Lower leg skin (tissue), 4 donors: Measurements from ENCODE around the gene TBC1D13. TPM values are rescaled to one million over a fixed set of nuclear protein-coding genes. Genes with fewer than 3 reads are reported as not detected.
"Not testable (repeated sequence)": the region's sequence is repeated elsewhere in the genome, so short reads cannot be mapped to it uniquely, and the experiment has no call there.

Source experiments
- DNase-seq, 2 donors: peaks; one replicate each; pipeline ENCODE4 v3.0.0-alpha.2; 2019; ENCODE audit warnings: low spot score in 2 of 2
- H3K4me3 ChIP-seq: fragments of 200-600 bp; sonication (generic); 2 replicates; pipeline ENCODE4 v1.5.1; 2017; ENCODE audit warnings: mild to moderate bottlenecking, low read depth; ENCODE audit not compliant: poor library complexity, severe bottlenecking
- POLR2A ChIP-seq, 2 donors: fragments of 450-650 bp; IDR thresholded peaks; one replicate each; pipeline ENCODE4 v1.6.1; 2016 to 2017; ENCODE audit warnings: antibody characterized with exemption in 2 of 2, mild to moderate bottlenecking in 1 of 2, moderate library complexity in 1 of 2
- WGBS, 2 donors: methylation state at CpG; one replicate each; pipeline ENCODE4 v1.1.5; 2018; 5-methylcytosine and 5-hydroxymethylcytosine counted together
- intact Hi-C: fragments of 100-400 bp; cut with DNase I; formaldehyde crosslinking; loops from one replicate; pipeline ENCODE4 v1.15.0; 2023; ENCODE audit warnings: low total_unique reads
- total RNA-seq, 4 donors: library from RNA; depleted of rRNA; stranded (reverse); fragments of >200 nt; gene quantifications; one replicate each; pipeline ENCODE4 v1.1.0, GENCODE V29; 2016
- TF ChIP-seq, protein P1 (sequence below), 3 donors: fragments of 450-650 bp; IDR thresholded peaks; one replicate each; pipeline ENCODE4 v1.5.1; 2016; ENCODE audit warnings: antibody characterized with exemption in 3 of 3, mild to moderate bottlenecking in 3 of 3, moderate library complexity in 2 of 3

The TBC1D13 gene
- total RNA-seq, 4 donors from 2014 or later = 5.0 to 14.8 (median 12.8) TPM

DNA sequence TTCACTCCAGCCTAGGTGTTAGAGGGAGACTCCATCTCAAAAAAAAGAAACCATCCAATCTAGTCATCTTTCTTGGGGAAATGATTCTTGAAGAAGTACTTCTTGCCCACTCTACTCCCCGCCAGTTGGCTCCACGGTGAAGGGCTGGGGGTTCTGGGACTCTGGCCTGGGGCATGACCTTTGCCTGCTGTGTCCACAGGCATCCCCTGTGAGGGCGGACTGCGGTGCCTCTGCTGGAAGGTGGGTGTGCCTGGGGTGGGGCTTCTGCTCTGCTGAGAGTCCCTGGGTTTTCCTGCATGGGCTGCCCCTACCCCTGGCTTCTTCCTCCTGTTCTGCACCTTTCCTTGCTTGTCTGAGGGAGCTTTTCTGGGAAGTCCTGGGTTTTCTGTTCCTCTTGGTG is 3.5 kb downstream of the TBC1D13 start:
- H3K4me3 ChIP-seq = no peak overlapping the region
- WGBS, 2 donors = 90 to 93% methylated on average over 4 of the region's 4 CpGs
- intact Hi-C loops = no loop called here
- DNase-seq = no peak
- TF ChIP-seq POLR2A (IDR thresholded peaks at IDR 0.05) = no peak
- TF ChIP-seq, protein P1, sequence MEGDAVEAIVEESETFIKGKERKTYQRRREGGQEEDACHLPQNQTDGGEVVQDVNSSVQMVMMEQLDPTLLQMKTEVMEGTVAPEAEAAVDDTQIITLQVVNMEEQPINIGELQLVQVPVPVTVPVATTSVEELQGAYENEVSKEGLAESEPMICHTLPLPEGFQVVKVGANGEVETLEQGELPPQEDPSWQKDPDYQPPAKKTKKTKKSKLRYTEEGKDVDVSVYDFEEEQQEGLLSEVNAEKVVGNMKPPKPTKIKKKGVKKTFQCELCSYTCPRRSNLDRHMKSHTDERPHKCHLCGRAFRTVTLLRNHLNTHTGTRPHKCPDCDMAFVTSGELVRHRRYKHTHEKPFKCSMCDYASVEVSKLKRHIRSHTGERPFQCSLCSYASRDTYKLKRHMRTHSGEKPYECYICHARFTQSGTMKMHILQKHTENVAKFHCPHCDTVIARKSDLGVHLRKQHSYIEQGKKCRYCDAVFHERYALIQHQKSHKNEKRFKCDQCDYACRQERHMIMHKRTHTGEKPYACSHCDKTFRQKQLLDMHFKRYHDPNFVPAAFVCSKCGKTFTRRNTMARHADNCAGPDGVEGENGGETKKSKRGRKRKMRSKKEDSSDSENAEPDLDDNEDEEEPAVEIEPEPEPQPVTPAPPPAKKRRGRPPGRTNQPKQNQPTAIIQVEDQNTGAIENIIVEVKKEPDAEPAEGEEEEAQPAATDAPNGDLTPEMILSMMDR (IDR thresholded peaks at IDR 0.05) = no peak

DNA sequence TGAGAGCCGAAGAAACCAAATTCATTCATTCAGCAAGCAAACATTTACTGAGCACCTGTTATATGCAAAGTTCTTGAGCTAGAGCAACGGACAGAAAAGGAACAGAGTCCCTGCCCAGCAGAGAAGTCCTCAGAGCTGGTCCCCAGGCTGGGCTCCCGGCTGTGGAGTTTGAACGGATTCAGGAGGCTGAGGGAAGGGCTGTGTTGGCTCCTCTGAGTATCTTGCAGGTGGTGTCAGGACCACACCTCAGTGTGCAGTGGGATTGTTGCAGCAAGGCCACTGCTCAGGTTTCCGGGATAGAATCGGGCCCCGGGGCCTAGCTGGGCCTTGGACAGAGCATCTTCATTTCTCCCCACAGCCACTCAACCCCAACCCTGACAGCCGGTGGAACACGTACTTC is 5.1 kb downstream of the TBC1D13 start:
- 91 to 96% methylated on average over 6 to 9 of the region's 9 CpGs for WGBS, 2 donors
- DNase-seq = no peak
- no peak overlapping the region for H3K4me3 ChIP-seq
- intact Hi-C loops = no loop called here
- TF ChIP-seq, protein P1 (IDR thresholded peaks at IDR 0.05) = no peak
- no peak for TF ChIP-seq POLR2A (IDR thresholded peaks at IDR 0.05)

DNA sequence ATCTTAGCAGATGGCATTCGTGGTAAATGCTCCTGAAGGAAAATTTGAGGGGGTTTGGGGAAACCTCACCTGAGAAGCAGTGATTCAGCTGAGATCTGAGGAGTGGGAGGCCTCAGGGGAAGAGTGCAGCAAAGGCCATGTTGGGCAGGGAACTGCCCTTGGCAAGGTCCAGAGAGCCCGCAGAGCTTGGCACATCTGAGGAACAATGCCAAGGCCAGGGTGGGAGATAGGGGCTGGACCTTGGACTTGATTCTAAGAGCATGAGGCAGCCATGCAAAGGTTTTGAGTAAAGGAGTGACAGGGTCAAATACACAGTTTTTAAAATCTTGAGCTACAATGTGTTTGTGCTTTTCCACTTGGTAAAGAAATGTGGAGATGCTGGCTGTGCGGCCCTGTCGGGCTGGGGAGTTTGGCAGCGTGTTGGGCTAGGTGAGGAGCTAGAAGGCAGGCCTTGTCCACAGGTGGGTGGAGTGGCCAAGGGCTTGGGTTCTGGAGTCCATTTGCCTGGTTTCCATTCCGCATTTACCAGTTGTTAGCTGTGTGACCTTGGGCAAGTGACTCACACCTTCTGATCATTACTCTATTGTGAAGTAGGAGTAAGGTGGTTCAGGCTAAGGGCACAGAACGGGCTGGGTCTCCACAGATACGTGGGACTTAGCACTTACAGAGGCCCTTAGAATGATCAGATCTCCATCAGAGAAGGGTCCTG is 6.1 kb downstream of the TBC1D13 start:
- no peak overlapping the region for H3K4me3 ChIP-seq
- TF ChIP-seq, protein P1 (IDR thresholded peaks at IDR 0.05) = no peak
- no peak for TF ChIP-seq POLR2A (IDR thresholded peaks at IDR 0.05)
- DNase-seq = no peak
- intact Hi-C loops = no loop called here
- 83 to 89% methylated on average over 8 of the region's 8 CpGs for WGBS, 2 donors

DNA sequence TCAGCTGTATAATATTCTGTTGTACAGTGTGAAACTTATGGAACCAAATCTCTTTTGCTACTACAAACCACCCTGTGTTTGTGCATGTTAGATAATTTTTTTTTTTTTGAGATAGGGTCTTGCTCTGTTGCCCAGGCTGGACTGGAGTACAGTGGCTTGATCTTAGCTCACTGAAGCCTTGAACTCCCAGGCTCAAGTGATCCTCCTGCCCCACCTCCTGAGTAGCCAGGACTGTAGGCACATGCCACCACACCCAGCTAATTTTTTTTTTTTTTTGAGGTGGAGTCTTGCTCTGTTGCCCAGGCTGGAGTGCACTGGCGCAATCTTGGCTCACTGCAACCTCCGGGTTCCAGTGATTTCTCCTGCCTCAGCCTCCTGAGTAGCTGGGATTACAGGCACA is 7.9 kb downstream of the TBC1D13 start:
- intact Hi-C loops, H3K4me3 ChIP-seq, DNase-seq: not testable (repeated sequence)
- 40 to 43% methylated on average over 2 of the region's 2 CpGs for WGBS, 2 donors

DNA sequence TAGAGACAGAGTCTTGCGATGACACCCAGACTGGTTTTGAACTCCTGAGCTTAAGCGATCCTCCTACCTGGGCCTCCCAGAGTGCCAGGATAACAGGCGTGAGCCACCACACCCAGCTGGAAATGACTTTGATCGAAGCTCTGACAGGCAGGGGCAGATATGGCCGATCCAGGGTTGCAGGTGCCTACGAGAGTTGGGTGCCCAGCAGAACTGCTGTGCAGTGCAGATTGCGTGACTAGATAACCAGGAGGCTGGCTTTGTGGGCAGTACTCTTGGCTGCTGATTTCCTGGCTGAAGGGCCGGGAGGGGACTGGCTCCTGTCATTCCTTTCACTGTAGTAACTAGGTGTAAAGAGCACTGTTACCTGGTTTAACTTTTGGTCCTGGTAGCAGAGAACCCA is 11.8 kb downstream of the TBC1D13 start:
- DNase-seq = no peak
- H3K4me3 ChIP-seq = no peak overlapping the region
- 65 to 80% methylated on average over 8 of the region's 8 CpGs for WGBS, 2 donors
- TF ChIP-seq, protein P1 (IDR thresholded peaks at IDR 0.05) = no peak
- TF ChIP-seq POLR2A (IDR thresholded peaks at IDR 0.05) = no peak
- intact Hi-C loops = no loop called here

DNA sequence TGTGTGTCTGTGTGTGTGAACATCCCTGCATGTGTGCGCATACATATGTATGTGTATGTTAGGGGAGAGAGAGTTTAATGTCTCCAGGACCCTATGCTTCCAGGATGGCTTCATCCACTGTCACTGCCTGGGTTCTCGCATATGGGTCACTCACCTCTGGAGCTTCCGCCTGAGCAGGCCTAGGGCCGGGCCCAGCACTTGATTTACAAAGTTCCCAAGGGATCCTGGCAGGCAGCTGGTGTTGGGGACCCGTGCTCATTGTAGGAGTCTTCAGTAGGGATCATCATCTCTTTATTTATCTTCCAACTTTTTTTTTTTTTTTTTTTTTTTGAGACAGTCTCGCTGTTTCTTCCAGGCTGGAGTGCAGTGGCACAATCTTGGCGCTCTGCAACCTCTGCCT is 13.0 kb downstream of the TBC1D13 start:
- DNase-seq = no peak
- TF ChIP-seq POLR2A (IDR thresholded peaks at IDR 0.05) = no peak
- TF ChIP-seq, protein P1 (IDR thresholded peaks at IDR 0.05) = no peak
- H3K4me3 ChIP-seq = no peak overlapping the region
- 94 to 95% methylated on average over 7 of the region's 7 CpGs for WGBS, 2 donors
- intact Hi-C loops = no loop called here
